ENCODE measurements around the gene NRCAM.

Gene NRCAM

GRCh38 chr7:108459922-108460551 lies 3.8 kb upstream of the NRCAM start:
- peak; percentile 16 for DNase-seq

GRCh38 chr7:108457871-108458270 lies 1.6 kb upstream of the NRCAM start:
- no peak for DNase-seq

GRCh38 chr7:108456845-108457540 lies 757 bp upstream of the NRCAM start:
- DNase-seq: no peak

GRCh38 chr7:108455551-108455997 lies 662 bp downstream of the NRCAM start:
- DNase-seq: no peak

- DNase-seq: peak; percentile 22
Observed at GRCh38 chr7:108454674-108455550, 1.3 kb downstream of the NRCAM start.

GRCh38 chr7:108454317-108454673 lies 1.9 kb downstream of the NRCAM start:
- DNase-seq: no peak

- DNase-seq: no peak
Observed at GRCh38 chr7:108453320-108453719, 2.9 kb downstream of the NRCAM start.

GRCh38 chr7:108452707-108453106 lies 3.5 kb downstream of the NRCAM start:
- peak; percentile 21 for DNase-seq

- DNase-seq: no peak
Observed at GRCh38 chr7:108451296-108451848, 4.9 kb downstream of the NRCAM start.

- DNase-seq: no peak
Observed at GRCh38 chr7:108450160-108450559, 6.1 kb downstream of the NRCAM start.

- DNase-seq: no peak
Observed at GRCh38 chr7:108449521-108449920, 6.7 kb downstream of the NRCAM start.

GRCh38 chr7:108448584-108449505 lies 7.4 kb downstream of the NRCAM start:
- DNase-seq: no peak

GRCh38 chr7:108442039-108442568 lies 14.1 kb downstream of the NRCAM start:
- no peak for DNase-seq

GRCh38 chr7:108441392-108441955 lies 14.8 kb downstream of the NRCAM start:
- DNase-seq: no peak

GRCh38 chr7:108440613-108441012 lies 15.6 kb downstream of the NRCAM start:
- DNase-seq: no peak

- DNase-seq: no peak
Observed at GRCh38 chr7:108436906-108437305, 19.3 kb downstream of the NRCAM start.

- no peak for DNase-seq
Observed at GRCh38 chr7:108434010-108434409, 22.2 kb downstream of the NRCAM start.

GRCh38 chr7:108431099-108431498 lies 25.1 kb downstream of the NRCAM start:
- DNase-seq: no peak

- DNase-seq: no peak
Observed at GRCh38 chr7:108430664-108431063, 25.6 kb downstream of the NRCAM start.

GRCh38 chr7:108427766-108428165 lies 28.5 kb downstream of the NRCAM start:
- no peak for DNase-seq

GRCh38 chr7:108425714-108426275 lies 30.4 kb downstream of the NRCAM start:
- no peak for DNase-seq
